ENCODE data around the gene NT5DC2. TPM values are rescaled to one million over a fixed set of nuclear protein-coding genes. Genes with fewer than 3 reads are reported as not detected.

Gene NT5DC2
- total and polyA plus RNA-seq, 2 of the 8 experiments (the other 6 are each of a cell fraction or from before 2014, with no cell fraction given) = 331 to 477 TPM

- TF ChIP-seq CHD7 (IDR thresholded peaks at IDR 0.05; ENCODE audit: insufficient replicate concordance, low read length) (no peak), KDM4A (IDR thresholded peaks at IDR 0.05; ENCODE audit: low read depth, low read length, severe bottlenecking) (no peak), YY1 (IDR thresholded peaks at IDR 0.05; ENCODE audit: low read depth, low read length) (no peak), RNF2 (IDR thresholded peaks at IDR 0.05; ENCODE audit: borderline replicate concordance, low read depth, low read length, missing control alignments, poor library complexity, severe bottlenecking) (no peak)
Measured at GRCh38 chr3:52552089-52552488, 18.4 kb upstream of the NT5DC2 start (continued).
